SH-SY5Y (cell line): ENCODE data around the gene ANKS3.

Experiments used
- GATA2 ChIP-seq: IDR thresholded peaks from 2 replicates; pipeline ENCODE4 v1.6.1; 2011; ENCODE audit warnings: mild to moderate bottlenecking, low read depth, low read length
- GATA3 ChIP-seq: IDR thresholded peaks from 2 replicates; pipeline ENCODE4 v1.6.1; 2011; ENCODE audit warnings: low read depth, mild to moderate bottlenecking, low read length, moderate library complexity

- TF ChIP-seq GATA2 (no peak), GATA3 (no peak)
Measured at GRCh38 chr16:4699046-4699556, 35.0 kb downstream of the ANKS3 start.
